K562 (cell line): ENCODE data around the gene MPP7. TPM values are rescaled to one million over a fixed set of nuclear protein-coding genes. Genes with fewer than 3 reads are reported as not detected.

ENCODE experiments used
- ATAC-seq: fragments of 200-7000 bp; cut with Tn5 transposase; 3 replicates; pipeline ENCODE4 v1.9.1; 2020; ENCODE audit warnings: moderate library complexity
- BruUV-seq: library from RNA; stranded (reverse); fragments of 400-500 nt; replicated peaks from 2 replicates; lab custom pipeline; 2021; lab: Mats Ljungman, UMichigan
- CTCF ChIA-PET: fragments of 300-600 bp; formaldehyde crosslinking; extraction: SDS; loops from one replicate; lab custom pipeline; 2021; ENCODE audit warnings: low intra/inter-chr PET ratio; lab: Yijun Ruan, JAX
- POLR2A ChIA-PET: fragments of 300-600, 350-650 bp; sonication (Branson Sonifier 250); formaldehyde crosslinking; extraction: SDS; loops from one replicate; lab custom pipeline; 2021; ENCODE audit warnings: antibody characterized with exemption, inconsistent platforms; lab: Yijun Ruan, JAX
- DNase-seq, 4 experiments: peaks; one replicate each; pipeline versions ENCODE4 v3.0.0 to v3.0.0-alpha.2; 2011 to 2018; ENCODE audit warnings: low spot score in 3 of 4, mixed read lengths in 3 of 4; ENCODE audit errors: extremely low read depth in 1 of 4
- FAIRE-seq: peaks from 2 replicates; lab custom pipeline; 2011; peaks lifted over from hg19 to GRCh38; lab: Jason Lieb, UNC
- H2AFZ ChIP-seq: 2 replicates; pipeline ENCODE4 v1.6.0; 2011; ENCODE audit warnings: low read depth, low read length, control low read depth, inconsistent platforms
- H3K27ac ChIP-seq: fragments of 200-600 bp; 3 replicates; pipeline ENCODE4 v1.8.0; 2011; ENCODE audit warnings: low read depth, mild to moderate bottlenecking, control low read depth, inconsistent platforms, low read length, moderate library complexity, mixed read lengths; ENCODE audit errors: extremely low read depth
- H3K27me3 ChIP-seq, 2 experiments: fragments of 300-600 bp in 1 of 2; 2 replicates in 1 of 2; 3 replicates in 1 of 2; pipeline versions ENCODE4 v1.6.0 to v1.8.0; 2011; ENCODE audit warnings: inconsistent platforms in 2 of 2, low read length in 2 of 2, mild to moderate bottlenecking in 1 of 2, mixed read lengths in 1 of 2, moderate library complexity in 1 of 2; ENCODE audit not compliant: control insufficient read depth in 2 of 2, insufficient read depth in 2 of 2
- H3K36me3 ChIP-seq: fragments of 300-600 bp; 3 replicates; pipeline ENCODE4 v1.8.0; 2011; ENCODE audit warnings: mild to moderate bottlenecking, low read length, inconsistent platforms; ENCODE audit not compliant: control insufficient read depth, insufficient read depth
- H3K4me1 ChIP-seq, 2 experiments: fragments of 200-600 bp in 1 of 2; replicated peaks in 1 of 2; 2 replicates in 1 of 2; 3 replicates in 1 of 2; pipeline versions ENCODE4 v1.5.1 to v1.8.0; 2011; ENCODE audit warnings: inconsistent platforms in 2 of 2, low read length in 2 of 2, mild to moderate bottlenecking in 1 of 2, mixed read lengths in 1 of 2, moderate library complexity in 1 of 2; ENCODE audit not compliant: control insufficient read depth in 2 of 2, insufficient read depth in 2 of 2
- H3K4me2 ChIP-seq: 2 replicates; pipeline ENCODE4 v1.6.1; 2011; ENCODE audit warnings: low read length, control low read depth, inconsistent platforms, mixed read lengths; ENCODE audit not compliant: insufficient read depth
- H3K4me3 ChIP-seq: fragments of 200-600 bp; sonication (generic), shearing (Covaris generic); 2 replicates; pipeline ENCODE4 v1.5.1; 2016; ENCODE audit warnings: control low read depth, inconsistent platforms
- H3K79me2 ChIP-seq: fragments of 200-600 bp; 3 replicates; pipeline ENCODE4 v1.8.0; 2011; ENCODE audit warnings: low read length, inconsistent platforms; ENCODE audit not compliant: control insufficient read depth, insufficient read depth
- H3K9ac ChIP-seq, 2 experiments: 2 replicates each; pipeline versions ENCODE4 v1.6.0 to v1.6.1; 2011; ENCODE audit warnings: low read depth in 2 of 2, low read length in 2 of 2, control low read depth in 1 of 2, inconsistent platforms in 1 of 2, mild to moderate bottlenecking in 1 of 2, mixed read lengths in 1 of 2; ENCODE audit not compliant: insufficient read depth in 1 of 2
- H3K9me1 ChIP-seq: one replicate; pipeline ENCODE4 v1.6.0; 2011; ENCODE audit warnings: inconsistent platforms, mild to moderate bottlenecking, low read length, moderate library complexity; ENCODE audit not compliant: control insufficient read depth, insufficient read depth
- H3K9me3 ChIP-seq: replicated peaks from 2 replicates; pipeline ENCODE4 v1.5.1; 2011; ENCODE audit warnings: low read depth, low read length, inconsistent platforms; ENCODE audit not compliant: control insufficient read depth, insufficient read depth
- H4K20me1 ChIP-seq: replicated peaks from 2 replicates; pipeline ENCODE4 v1.6.1; 2011; ENCODE audit warnings: low read length, inconsistent platforms, mixed read lengths; ENCODE audit not compliant: control insufficient read depth, insufficient read depth
- MEIS2 ChIP-seq: fragments of 450-650 bp; IDR thresholded peaks from 2 replicates; pipeline ENCODE4 v1.6.1; 2014; ENCODE audit warnings: mild to moderate bottlenecking; ENCODE audit not compliant: partially characterized antibody
- PRDM10 ChIP-seq: fragments of 450-650 bp; IDR thresholded peaks from 2 replicates; pipeline ENCODE4 v1.6.1; 2018; ENCODE audit not compliant: partially characterized antibody
- PRMT5 ChIP-seq: sonication (generic); formaldehyde crosslinking; IDR thresholded peaks from 2 replicates; pipeline ENCODE4 v1.5.0; 2020; ENCODE audit warnings: missing genetic modification reagents
- XRCC5 ChIP-seq: fragments of 200-400 bp; formaldehyde crosslinking; IDR thresholded peaks from 2 replicates; pipeline ENCODE4 v1.6.1; 2017; ENCODE audit warnings: low read depth, mild to moderate bottlenecking, low read length
- WGBS: fragments of 100-300 bp; shearing (Covaris generic); methylation state at CpG from one replicate; pipeline ENCODE4 v1.1.6; 2016; ENCODE audit warnings: low coverage, mixed read lengths; ENCODE audit not compliant: insufficient coverage; ENCODE audit errors: missing lambda C conversion rate; 5-methylcytosine and 5-hydroxymethylcytosine counted together
- in situ Hi-C: fragments of 300-500 bp; cut with MboI; formaldehyde crosslinking; loops from 4 replicates; pipeline ENCODE4 v1.15.0; 2018; ENCODE audit warnings: inconsistent platforms, mixed read lengths
- intact Hi-C: fragments of 100-400 bp; cut with micrococcal nuclease; formaldehyde crosslinking; loops from 2 replicates; pipeline ENCODE4 v1.14.2; 2022
- polyA plus RNA-seq, 8 experiments: library from polyadenylated mRNA; depleted of rRNA in 4 of 8; stranded (reverse) in 5 of 8; unstranded in 3 of 8; fragments of >200 nt; fragmentation: Nextera tagmentation in 2 of 8; fragmentation: Illumina TruSeq in 1 of 8; extraction: Ambion mirVana in 2 of 8; extraction: Trizol in 1 of 8; gene quantifications; 2 replicates each; pipeline versions ENCODE4 v1.2.1 to v1.2.3, GENCODE V29; 2011 to 2014; ENCODE audit warnings: inconsistent platforms in 1 of 8, missing spikeins in 1 of 8
- total RNA-seq, 7 experiments: library from RNA; depleted of rRNA in 6 of 7; stranded (reverse); fragments of >200 nt in 6 of 7; fragmentation: Illumina TruSeq in 2 of 7; extraction: Trizol in 2 of 7; gene quantifications; 2 replicates each; pipeline versions ENCODE4 v1.2.1 to v1.2.3, GENCODE V29; 2011 to 2021; ENCODE audit warnings: low replicate concordance in 1 of 7
- TF ChIP-seq, protein P1 (sequence below): fragments of 250-450 bp; sonication (Bioruptor Pico); IDR thresholded peaks from 2 replicates; pipeline ENCODE4 v1.8.0; 2021; ENCODE audit warnings: mild to moderate bottlenecking, moderate library complexity
- TF ChIP-seq, protein P2 (sequence below): sonication (generic); formaldehyde crosslinking; IDR thresholded peaks from 2 replicates; pipeline ENCODE4 v1.8.0; 2023; ENCODE audit warnings: mild to moderate bottlenecking, missing genetic modification reagents

The MPP7 gene
- total and polyA plus RNA-seq, 9 of the 15 experiments (the other 6 are each of a cell fraction or from before 2014, with no cell fraction given): 0.03 to 0.50 (median 0.23) TPM

GRCh38 chr10:28266449-28267224, 36.2 kb downstream of the MPP7 start:
- no peak overlapping the region for H3K27ac ChIP-seq
- no peak for ATAC-seq
- in situ Hi-C loops (no loop called here), intact Hi-C loops (no loop called here)
- WGBS: 0% methylated on average over 3 of the region's 3 CpGs
- H3K9me3 ChIP-seq: no peaks in the 10 kb centered on the region
- no peaks in the 10 kb centered on the region for H3K4me1 ChIP-seq
- no peaks in the 10 kb centered on the region for H3K36me3 ChIP-seq
- no peaks in the 10 kb centered on the region for H3K79me2 ChIP-seq
- no peak overlapping the region for H3K4me2 ChIP-seq
- no peak overlapping the region for H3K9ac ChIP-seq
- H3K4me3 ChIP-seq: no peak overlapping the region
- no peak for FAIRE-seq
- DNase-seq: no peak
- BruUV-seq: no TSS peak
- CTCF ChIA-PET: no interaction called here
- no peaks in the 10 kb centered on the region for H3K9me1 ChIP-seq
- POLR2A ChIA-PET: interaction anchor here (1.3 kb wide), 1 partner anchor 19 kb away, joined by 3 read pairs; no protein-coding TSS in a partner anchor
- H4K20me1 ChIP-seq: no peaks in the 10 kb centered on the region
- no peak overlapping the region for H2AFZ ChIP-seq
- no peaks in the 10 kb centered on the region; a peak in 1 of 5 replicates for H3K27me3 ChIP-seq
- no peak for TF ChIP-seq PRDM10
- no peak for TF ChIP-seq MEIS2
- TF ChIP-seq XRCC5: no peak
- TF ChIP-seq, protein P1, sequence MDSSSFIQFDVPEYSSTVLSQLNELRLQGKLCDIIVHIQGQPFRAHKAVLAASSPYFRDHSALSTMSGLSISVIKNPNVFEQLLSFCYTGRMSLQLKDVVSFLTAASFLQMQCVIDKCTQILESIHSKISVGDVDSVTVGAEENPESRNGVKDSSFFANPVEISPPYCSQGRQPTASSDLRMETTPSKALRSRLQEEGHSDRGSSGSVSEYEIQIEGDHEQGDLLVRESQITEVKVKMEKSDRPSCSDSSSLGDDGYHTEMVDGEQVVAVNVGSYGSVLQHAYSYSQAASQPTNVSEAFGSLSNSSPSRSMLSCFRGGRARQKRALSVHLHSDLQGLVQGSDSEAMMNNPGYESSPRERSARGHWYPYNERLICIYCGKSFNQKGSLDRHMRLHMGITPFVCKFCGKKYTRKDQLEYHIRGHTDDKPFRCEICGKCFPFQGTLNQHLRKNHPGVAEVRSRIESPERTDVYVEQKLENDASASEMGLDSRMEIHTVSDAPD: no peak
- TF ChIP-seq, protein P2, sequence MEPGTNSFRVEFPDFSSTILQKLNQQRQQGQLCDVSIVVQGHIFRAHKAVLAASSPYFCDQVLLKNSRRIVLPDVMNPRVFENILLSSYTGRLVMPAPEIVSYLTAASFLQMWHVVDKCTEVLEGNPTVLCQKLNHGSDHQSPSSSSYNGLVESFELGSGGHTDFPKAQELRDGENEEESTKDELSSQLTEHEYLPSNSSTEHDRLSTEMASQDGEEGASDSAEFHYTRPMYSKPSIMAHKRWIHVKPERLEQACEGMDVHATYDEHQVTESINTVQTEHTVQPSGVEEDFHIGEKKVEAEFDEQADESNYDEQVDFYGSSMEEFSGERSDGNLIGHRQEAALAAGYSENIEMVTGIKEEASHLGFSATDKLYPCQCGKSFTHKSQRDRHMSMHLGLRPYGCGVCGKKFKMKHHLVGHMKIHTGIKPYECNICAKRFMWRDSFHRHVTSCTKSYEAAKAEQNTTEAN (CRISPR knock-in tag): no peak
- TF ChIP-seq PRMT5 (CRISPR knock-in tag): no peak
